ENCODE measurements around the gene P2RY6.

DNA sequence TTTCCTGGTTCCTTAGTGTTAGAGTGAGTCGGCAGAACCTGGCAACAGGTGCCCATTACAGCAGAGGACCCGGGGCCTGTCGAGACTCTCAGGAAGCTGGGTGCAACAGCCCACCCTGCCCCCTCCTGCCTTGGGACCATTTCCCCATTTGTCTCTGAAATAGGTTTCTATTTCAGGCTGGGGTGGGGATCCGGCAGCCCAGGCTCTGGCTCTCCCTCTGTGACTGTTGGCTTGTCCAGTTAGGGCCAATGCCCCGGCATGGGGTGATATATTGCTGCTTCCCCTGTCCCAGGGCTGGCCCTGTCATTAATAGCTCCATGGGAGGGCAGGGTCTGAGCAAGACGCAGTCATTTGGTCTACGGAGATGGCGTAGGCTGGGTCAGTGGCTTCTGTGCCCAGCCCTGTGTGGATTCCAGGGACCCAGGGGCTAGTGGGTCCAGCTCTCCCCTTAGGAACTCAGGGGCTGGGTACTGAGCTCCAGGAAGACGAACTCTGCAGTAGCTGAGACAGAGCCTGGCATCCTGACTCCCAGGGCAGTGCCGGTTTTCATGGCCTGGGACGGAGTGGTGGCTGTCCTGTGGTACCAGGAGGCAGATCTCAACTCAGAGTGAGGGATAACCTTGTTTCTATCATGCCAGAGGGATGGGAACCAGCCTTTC lies 2.7 kb downstream of the P2RY6 start:
- TF ChIP-seq POLR2A (IDR thresholded peaks at IDR 0.05; ENCODE audit: borderline replicate concordance, extremely low read depth, insufficient read depth, insufficient read length) (no peak), MAX (IDR thresholded peaks at IDR 0.05) (no peak)

All from HCT116 (cell line).